GM18858 (cell line): ENCODE results near the gene EP300.

Experiments
- ATAC-seq: cut with Tn5 transposase; IDR thresholded peaks from one replicate; pipeline ENCODE4 v1.9.1; 2021; ENCODE audit not compliant: unreplicated experiment

EP300 gene

GRCh38 chr22:41204066-41204465, 111.7 kb downstream of the EP300 start:
- ATAC-seq, result no peak

- ATAC-seq, result peak; percentile 90
These were observed 112.9 kb downstream of the EP300 start, which contains the start of gene L3MBTL2 for GRCh38 chr22:41204992-41205900. Gene L3MBTL2 (plus strand): TSS chr22:41205312. CDS start chr22:41205363, 51 bp downstream.

GRCh38 chr22:41206719-41207118, 114.3 kb downstream of the EP300 start:
- ATAC-seq, result no peak

- no peak for ATAC-seq
These were observed 123.0 kb downstream of the EP300 start for GRCh38 chr22:41215409-41215808.

DNA sequence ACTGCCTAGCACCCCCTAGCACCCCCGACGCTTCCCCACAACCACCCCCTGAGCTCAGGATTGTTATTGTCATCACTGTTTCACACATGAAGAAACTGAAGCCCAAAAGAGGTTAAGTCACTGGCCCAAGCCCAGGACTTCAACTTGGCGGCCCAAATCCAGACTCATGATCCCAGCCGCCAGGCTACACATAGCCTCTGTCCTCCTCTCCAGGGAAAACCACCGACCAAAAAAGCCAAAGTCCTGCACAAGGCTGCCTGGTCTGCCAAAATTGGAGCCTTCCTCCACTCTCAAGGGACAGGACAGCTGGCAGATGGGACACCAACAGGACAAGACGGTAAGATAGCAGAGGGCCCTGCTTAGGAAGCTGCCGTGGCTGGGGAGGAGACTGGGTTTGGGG, 123.5 kb downstream of the EP300 start:
- ATAC-seq, result no peak

DNA sequence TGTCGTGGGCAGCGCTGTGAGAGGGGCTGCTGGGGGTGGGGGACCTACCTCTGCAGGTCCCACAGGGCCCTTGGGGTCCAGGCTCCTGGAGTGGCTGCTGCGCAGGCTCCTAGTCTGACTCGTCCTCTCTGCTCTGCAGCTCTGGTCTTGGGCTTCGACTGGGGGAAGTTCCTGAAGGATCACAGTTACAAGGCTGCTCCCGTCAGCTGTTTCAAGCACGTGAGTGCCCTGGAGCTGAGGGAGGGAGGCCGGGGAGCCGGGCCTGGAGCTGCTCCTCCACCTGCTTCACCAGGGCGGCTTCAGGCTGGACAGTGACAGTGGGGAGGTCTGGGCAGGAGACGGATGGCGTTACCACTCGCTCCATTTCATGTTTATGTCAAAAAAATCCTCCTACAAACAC, 124.6 kb downstream of the EP300 start:
- ATAC-seq, result no peak

GRCh38 chr22:41217553-41218157, 125.3 kb downstream of the EP300 start:
- ATAC-seq, result no peak

DNA sequence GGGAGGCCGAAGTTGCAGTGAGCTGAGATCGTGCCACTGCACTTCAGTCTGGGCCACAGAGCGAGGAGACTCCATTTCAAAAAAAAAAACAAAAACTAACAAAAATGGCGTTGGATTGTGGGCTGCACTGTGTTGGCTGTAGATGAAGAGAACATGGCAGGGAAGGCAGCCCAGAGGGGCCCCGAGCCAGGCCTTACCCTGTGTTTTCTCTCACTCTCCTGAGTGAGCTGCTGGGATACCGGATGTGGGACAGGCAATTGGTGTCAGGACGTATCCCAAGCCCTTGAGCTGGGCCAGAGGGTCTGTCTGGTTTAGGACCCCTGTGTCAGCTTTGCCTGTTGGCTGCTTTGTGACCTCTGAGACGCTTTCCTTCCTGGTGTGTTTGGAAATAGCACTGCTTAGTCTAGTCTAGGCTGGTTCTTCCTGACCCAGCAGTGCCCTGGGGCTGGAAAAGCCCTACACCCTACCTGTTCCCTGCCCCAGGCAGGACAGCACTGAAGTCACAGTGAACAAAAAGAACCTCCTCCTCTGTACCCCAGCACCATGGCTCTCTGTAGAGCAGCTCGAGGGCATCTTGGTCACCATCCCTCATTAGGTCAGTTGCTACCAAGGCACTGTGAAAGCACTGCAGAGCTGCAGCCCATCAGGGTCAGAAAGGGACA, 130.6 kb downstream of the EP300 start:
- no peak for ATAC-seq

DNA sequence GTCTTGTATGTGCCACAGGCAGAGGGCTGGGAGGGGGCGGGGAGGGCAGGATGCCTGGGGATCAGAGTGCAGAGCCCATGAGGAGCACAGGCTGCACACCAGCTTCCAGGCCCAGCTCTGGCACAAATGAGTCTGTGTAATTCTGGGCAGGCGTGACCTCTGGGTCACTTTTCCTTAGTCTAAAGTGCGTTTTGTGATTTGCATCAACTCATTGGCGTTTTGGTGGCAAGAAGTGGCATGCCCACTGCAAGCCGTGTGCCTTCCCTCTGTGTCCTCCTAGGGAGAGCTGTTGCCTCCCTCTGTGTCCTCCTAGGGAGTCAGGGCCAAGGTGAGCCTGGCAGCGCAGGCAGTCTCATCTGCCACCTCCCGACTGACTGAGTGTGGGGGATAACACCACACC, 131.1 kb downstream of the EP300 start:
- ATAC-seq, result no peak

DNA sequence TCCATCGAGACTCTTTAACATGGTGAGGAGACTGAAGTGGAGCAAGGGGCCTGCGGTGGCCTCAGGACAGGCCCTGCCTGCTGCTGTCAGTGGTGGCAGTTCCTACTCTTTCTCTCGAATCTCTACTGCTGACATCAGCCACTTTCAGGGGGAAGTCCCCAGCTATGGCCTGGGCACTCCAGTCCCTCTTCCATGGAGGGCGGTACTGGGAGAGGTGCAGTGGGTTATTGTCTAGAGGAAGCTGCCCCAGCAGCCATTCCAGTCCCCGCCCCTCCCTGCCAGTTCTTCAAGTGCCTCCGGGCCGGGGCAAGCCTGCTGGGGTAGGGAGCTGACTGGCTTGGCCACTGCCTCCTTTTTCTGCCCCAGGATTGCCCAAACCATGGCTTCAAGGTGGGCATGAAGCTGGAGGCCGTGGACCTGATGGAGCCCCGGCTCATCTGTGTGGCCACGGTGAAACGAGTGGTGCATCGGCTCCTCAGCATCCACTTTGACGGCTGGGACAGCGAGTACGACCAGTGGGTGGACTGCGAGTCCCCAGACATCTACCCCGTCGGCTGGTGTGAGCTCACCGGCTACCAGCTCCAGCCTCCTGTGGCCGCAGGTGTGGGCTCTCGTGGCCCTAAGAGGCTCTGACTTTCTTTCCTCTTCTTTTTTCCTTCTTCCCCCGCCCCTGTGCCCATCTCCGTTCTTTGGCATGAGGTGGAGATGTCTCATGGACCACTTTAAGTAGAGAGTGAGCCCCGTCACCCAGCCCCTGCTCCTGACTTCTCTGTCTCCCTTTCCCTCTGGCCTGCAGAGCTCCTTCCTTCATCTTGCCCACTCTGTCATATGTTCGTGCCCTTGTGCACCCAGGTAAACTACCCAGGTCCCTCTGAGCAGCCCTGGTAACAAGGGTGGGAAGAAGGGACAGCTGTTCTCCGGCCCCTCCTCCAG, 134.6 kb downstream of the EP300 start:
- ATAC-seq, result no peak

- ATAC-seq, result no peak
These were observed 136.8 kb downstream of the EP300 start for GRCh38 chr22:41229215-41229614.
